GM12878 (cell line): ENCODE results near the gene HEATR3. TPM values are rescaled to one million over a fixed set of nuclear protein-coding genes. Genes with fewer than 3 reads are reported as not detected.

ENCODE experiments used
- ATAC-seq: fragments of 200-7000 bp; cut with Tn5 transposase; 3 replicates; pipeline ENCODE4 v1.9.1; 2020; ENCODE audit warnings: mild to moderate bottlenecking, moderate library complexity
- BruUV-seq: library from RNA; stranded (reverse); fragments of 400-500 nt; replicated peaks from 2 replicates; lab custom pipeline; 2021; lab: Mats Ljungman, UMichigan
- CTCF ChIA-PET: fragments of 300-600 bp; sonication (Branson Sonifier 250); formaldehyde crosslinking; extraction: SDS; loops from one replicate; lab custom pipeline; 2021; ENCODE audit warnings: inconsistent platforms; lab: Yijun Ruan, JAX
- POLR2A ChIA-PET: fragments of 350-600 bp; formaldehyde crosslinking; extraction: SDS; loops from one replicate; lab custom pipeline; 2021; ENCODE audit warnings: inconsistent platforms; lab: Charles Lee
- RAD21 ChIA-PET: fragments of 300-600 bp; sonication (Branson Sonifier 250); formaldehyde crosslinking; loops from one replicate; lab custom pipeline; 2023; ENCODE audit warnings: antibody characterized with exemption; ENCODE audit not compliant: unreplicated experiment; lab: Charles Lee
- SMC1A ChIA-PET: fragments of 300-600 bp; sonication (Branson Sonifier 250); formaldehyde crosslinking; loops from one replicate; lab custom pipeline; 2023; ENCODE audit not compliant: unreplicated experiment, uncharacterized antibody; lab: Charles Lee
- DNase-seq: peaks from one replicate; pipeline ENCODE4 v3.0.0-alpha.2; 2011; ENCODE audit warnings: low read depth, low spot score
- FAIRE-seq: peaks from 3 replicates; lab custom pipeline; 2011; peaks lifted over from hg19 to GRCh38; lab: Jason Lieb, UNC
- H2AFZ ChIP-seq: 2 replicates; pipeline ENCODE4 v1.6.0; 2011; ENCODE audit warnings: low read depth, low read length, control low read depth; ENCODE audit not compliant: control insufficient read depth
- H3K27ac ChIP-seq: 2 replicates; pipeline ENCODE4 v1.5.1; 2011; ENCODE audit warnings: control low read depth; ENCODE audit not compliant: control insufficient read depth, insufficient read depth
- H3K27me3 ChIP-seq, 2 experiments: replicated peaks in 1 of 2; 2 replicates each; pipeline versions ENCODE4 v1.6.0 to v1.6.1; 2011; ENCODE audit warnings: low read length in 1 of 2; ENCODE audit not compliant: control insufficient read depth in 2 of 2, insufficient read depth in 2 of 2
- H3K36me3 ChIP-seq, 2 experiments: 2 replicates each; pipeline ENCODE4 v1.5.1; 2011; ENCODE audit warnings: low read length in 1 of 2; ENCODE audit not compliant: control insufficient read depth in 2 of 2, insufficient read depth in 2 of 2
- H3K4me1 ChIP-seq: 2 replicates; pipeline ENCODE4 v1.6.1; 2011; ENCODE audit warnings: mild to moderate bottlenecking, low read length, moderate library complexity, mixed read lengths; ENCODE audit not compliant: control insufficient read depth, insufficient read depth
- H3K4me2 ChIP-seq: 2 replicates; pipeline ENCODE4 v1.6.0; 2011; ENCODE audit warnings: control low read depth; ENCODE audit not compliant: control insufficient read depth, insufficient read depth
- H3K4me3 ChIP-seq: fragments of 200-600 bp; sonication (generic); 2 replicates; pipeline ENCODE4 v1.5.1; 2016
- H3K79me2 ChIP-seq: 2 replicates; pipeline ENCODE4 v1.6.0; 2011; ENCODE audit warnings: low read length; ENCODE audit not compliant: control insufficient read depth, insufficient read depth
- H3K9ac ChIP-seq: 2 replicates; pipeline ENCODE4 v1.8.0; 2011; ENCODE audit warnings: low read length, control low read depth, mixed read lengths; ENCODE audit not compliant: control insufficient read depth, insufficient read depth
- H3K9me3 ChIP-seq: replicated peaks from 3 replicates; pipeline ENCODE4 v1.5.1; 2011; ENCODE audit warnings: mild to moderate bottlenecking, low read length; ENCODE audit not compliant: control insufficient read depth, insufficient read depth
- H4K20me1 ChIP-seq: 2 replicates; pipeline ENCODE4 v1.6.0; 2011; ENCODE audit not compliant: control insufficient read depth, insufficient read depth
- BCL11A ChIP-seq: IDR thresholded peaks from 2 replicates; pipeline ENCODE4 v1.6.1; 2011; ENCODE audit warnings: low read depth, low read length
- EP300 ChIP-seq, 2 experiments: fragments of 150-350 bp in 1 of 2; IDR thresholded peaks; 2 replicates each; pipeline ENCODE4 v1.6.1; 2011 to 2012; ENCODE audit warnings: low read depth in 2 of 2, low read length in 2 of 2, borderline replicate concordance in 1 of 2, improper control_type of control experiment in 1 of 2, inconsistent platforms in 1 of 2; ENCODE audit not compliant: control insufficient read depth in 1 of 2
- ESRRA ChIP-seq: IDR thresholded peaks from 2 replicates; pipeline ENCODE4 v1.6.1; 2012; ENCODE audit warnings: mild to moderate bottlenecking, low read length, improper control_type of control experiment
- ETV6 ChIP-seq, 2 experiments: fragments of 450-650 bp in 1 of 2; IDR thresholded peaks in 1 of 2; conservative IDR thresholded peaks in 1 of 2; 2 replicates each; pipeline ENCODE4 v1.6.1; 2014; ENCODE audit warnings: antibody characterized with exemption in 1 of 2, borderline replicate concordance in 1 of 2, low read depth in 1 of 2, mild to moderate bottlenecking in 1 of 2, moderate library complexity in 1 of 2
- HCFC1 ChIP-seq: fragments of 150-350 bp; IDR thresholded peaks from 2 replicates; pipeline ENCODE4 v1.6.1; 2014; ENCODE audit warnings: low read length
- HDAC2 ChIP-seq: fragments of 200-600 bp; sonication (generic); IDR thresholded peaks from 2 replicates; pipeline ENCODE4 v1.6.1; 2017
- HDGF ChIP-seq: fragments of 450-650 bp; IDR thresholded peaks from 2 replicates; pipeline ENCODE4 v1.6.1; 2016; ENCODE audit warnings: antibody characterized with exemption
- IKZF2 ChIP-seq, 2 experiments: fragments of 450-650 bp; IDR thresholded peaks; 2 replicates each; pipeline ENCODE4 v1.6.1; 2017; ENCODE audit warnings: mild to moderate bottlenecking in 2 of 2, moderate library complexity in 2 of 2
- LARP7 ChIP-seq: fragments of 450-650 bp; IDR thresholded peaks from 2 replicates; pipeline ENCODE4 v1.6.1; 2017; ENCODE audit warnings: mild to moderate bottlenecking
- MAX ChIP-seq: IDR thresholded peaks from 2 replicates; pipeline ENCODE4 v1.6.1; 2012; ENCODE audit warnings: low read depth, low read length, improper control_type of control experiment
- NFXL1 ChIP-seq: fragments of 450-650 bp; IDR thresholded peaks from 2 replicates; pipeline ENCODE4 v1.6.1; 2017; ENCODE audit warnings: antibody characterized with exemption, mild to moderate bottlenecking, borderline replicate concordance
- NR2F1 ChIP-seq: fragments of 450-650 bp; conservative IDR thresholded peaks from 2 replicates; pipeline ENCODE4 v1.6.1; 2017; ENCODE audit warnings: mild to moderate bottlenecking
- SMAD1 ChIP-seq: fragments of 450-650 bp; IDR thresholded peaks from 2 replicates; pipeline ENCODE4 v1.6.1; 2018; ENCODE audit warnings: mild to moderate bottlenecking, low read depth; ENCODE audit not compliant: partially characterized antibody
- YBX1 ChIP-seq: fragments of 450-650 bp; IDR thresholded peaks from 2 replicates; pipeline ENCODE4 v1.6.1; 2016; ENCODE audit warnings: antibody characterized with exemption
- YY1 ChIP-seq: IDR thresholded peaks from 2 replicates; pipeline ENCODE4 v1.6.1; 2011; ENCODE audit warnings: low read depth, mild to moderate bottlenecking, low read length
- ZNF274 ChIP-seq: IDR thresholded peaks from one replicate; pipeline ENCODE4 v1.8.0; 2011; ENCODE audit not compliant: insufficient read length, insufficient read depth
- WGBS: methylation state at CpG from one replicate; pipeline ENCODE4 v1.1.6; 2016; ENCODE audit warnings: low lambda C conversion rate; ENCODE audit not compliant: insufficient replicate concordance, insufficient coverage; ENCODE audit errors: missing lambda C conversion rate; 5-methylcytosine and 5-hydroxymethylcytosine counted together
- in situ Hi-C: fragments of 300-500 bp; cut with MboI; formaldehyde crosslinking; loops from 9 replicates; pipeline ENCODE4 v1.14.3; 2018; ENCODE audit warnings: mixed read lengths
- intact Hi-C: fragments of 100-400 bp; cut with micrococcal nuclease; formaldehyde crosslinking; loops from one replicate; pipeline ENCODE4 v1.14.2; 2022; ENCODE audit not compliant: unreplicated experiment
- polyA plus RNA-seq, 11 experiments: library from polyadenylated mRNA; depleted of rRNA in 4 of 11; unstranded in 6 of 11; stranded (reverse) in 5 of 11; fragments of >200 nt; fragmentation: Nextera tagmentation in 4 of 11; fragmentation: Illumina TruSeq in 1 of 11; extraction: Ambion mirVana in 4 of 11; extraction: Trizol in 1 of 11; gene quantifications; 1 replicate in 1 of 11; 2 replicates in 10 of 11; pipeline versions ENCODE4 v1.2.1 to v1.2.3, GENCODE V29; 2011 to 2016; ENCODE audit warnings: inconsistent platforms in 2 of 11, missing spikeins in 2 of 11, low read depth in 1 of 11
- small RNA-seq: library from RNA; depleted of rRNA; stranded (forward); fragments of <200 nt; gene quantifications from one replicate; pipeline ENCODE3, GENCODE V24; 2014
- total RNA-seq, 4 experiments: library from RNA; depleted of rRNA in 3 of 4; stranded (reverse); fragments of >200 nt in 3 of 4; fragmentation: Illumina TruSeq in 1 of 4; extraction: Trizol in 1 of 4; gene quantifications; 2 replicates each; pipeline versions ENCODE4 v1.2.1 to v1.2.3, GENCODE V29; 2013 to 2021

The HEATR3 gene
- total and polyA plus RNA-seq, 10 of the 15 experiments (the other 5 are each of a cell fraction or from before 2014, with no cell fraction given) = 1.5 to 30.0 (median 17.7) TPM

DNA sequence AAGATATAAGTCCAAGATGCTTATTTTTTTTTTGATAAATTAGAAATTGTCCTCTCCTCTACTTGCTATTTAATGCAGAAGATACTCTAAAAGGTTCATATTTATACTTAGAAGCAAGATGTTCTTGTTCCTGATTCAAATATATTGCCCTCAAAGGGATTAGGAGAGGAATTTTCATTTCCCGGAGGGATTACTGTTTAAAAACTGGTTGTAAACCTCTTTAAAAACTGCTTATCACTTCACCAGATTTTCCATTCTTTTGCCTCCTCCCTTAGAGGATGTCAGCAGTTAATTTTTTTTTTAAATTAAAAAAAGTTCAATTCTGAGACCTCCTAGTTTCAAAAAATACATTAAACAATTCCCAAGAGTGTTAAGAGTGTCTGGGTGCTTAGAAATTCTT is 90.2 kb downstream of the HEATR3 start:
- Histone ChIP-seq H3K27ac (peak overlapping the region; percentile 74; the same call in 1 of the 2 replicates), H3K4me2 (peak overlapping the region; percentile 92; the same call in 1 of the 2 replicates), H3K4me3 (peak overlapping the region; percentile 87), H3K36me3 (no peaks in the 10 kb centered on the region), H3K4me1 (peaks cover 9% of the 10 kb centered on the region), H3K79me2 (peaks cover 69% of the 10 kb centered on the region), H3K9ac (peak overlapping the region; percentile 84; the same call in 1 of the 2 replicates), H2AFZ (no peak overlapping the region), H3K9me3 (no peaks in the 10 kb centered on the region), H4K20me1 (peaks cover 7% of the 10 kb centered on the region; the same call in 1 of the 2 replicates), H3K27me3 (no peaks in the 10 kb centered on the region)
- no TSS peak for BruUV-seq
- 26% methylated on average over 1 of the region's 1 CpG for WGBS
- DNase-seq (no peak), FAIRE-seq (no peak), ATAC-seq (no peak)
- in situ Hi-C loops (no loop called here), intact Hi-C loops (loop anchor here (2.0 to 10.0 kb wide), 4 partner anchors 36 to 589 kb away; partner anchors contain the start of gene CYLD)
- ChIA-PET SMC1A (interaction anchor here (0.8 to 3.4 kb wide), 10 partner anchors 11 to 433 kb away, joined by 3 to 44 read pairs (median 7); partner anchors contain the start of gene CNEP1R1), RAD21 (interaction anchor here (0.6 to 3.4 kb wide), 4 partner anchors 10 to 131 kb away, joined by 3 to 22 read pairs (median 6); partner anchors contain the start of gene CNEP1R1), POLR2A (interaction anchor here (0.6 to 2.4 kb wide), 5 partner anchors 15 to 117 kb away, joined by 3 to 13 read pairs (median 3); no protein-coding TSS in a partner anchor), CTCF (interaction anchor here (0.6 to 3.5 kb wide), 12 partner anchors 9 to 139 kb away, joined by 3 to 48 read pairs (median 4); partner anchors contain the start of gene CNEP1R1)
- TF ChIP-seq HCFC1 = no peak
- TF ChIP-seq ESRRA = no peak
- TF ChIP-seq LARP7 = no peak
- TF ChIP-seq EP300 (IDR thresholded peaks at IDR 0.05; ENCODE audit: borderline replicate concordance in 1 of 2, control insufficient read depth in 1 of 2, low read depth in 2 of 2, low read length in 2 of 2) = no peak
- no peak for TF ChIP-seq HDGF
- no peak for TF ChIP-seq MAX
- no peak for TF ChIP-seq HDAC2
- TF ChIP-seq ETV6 (conservative IDR thresholded peaks at IDR 0.05 in 1 of 2, IDR thresholded peaks at IDR 0.05 in 1 of 2; ENCODE audit: borderline replicate concordance in 1 of 2, low read depth in 1 of 2) = no peak
- no peak for TF ChIP-seq YY1
- TF ChIP-seq YBX1 = no peak
- TF ChIP-seq ZNF274 = no peak
- TF ChIP-seq IKZF2 (IDR thresholded peaks at IDR 0.05) = no peak
- no peak for TF ChIP-seq NFXL1
- no peak for TF ChIP-seq NR2F1
- TF ChIP-seq SMAD1 = no peak
- no peak for TF ChIP-seq BCL11A

Small RNA genes lying within 50 kb of the gene (small RNA-seq; reads per million reads assigned to genes)
- gene RF00017 = not detected
- gene RF00156 = not detected
- 0.31 reads per million for gene RNY4P3
- not detected for gene RPL10P14

Other genes starting within 250 kb of the HEATR3 start
- 0.22 and 0.28 TPM in 2 replicates for gene ZNF423, start 209.9 kb upstream of the HEATR3 start, total RNA-seq (2014; rRNA removed)
- 0.09 and 0.14 TPM in 2 replicates for gene ZNF423, start 209.9 kb upstream of the HEATR3 start, total RNA-seq (2014; rRNA removed; fragmentation: Illumina TruSeq; extraction: Trizol)
- gene ZNF423, start 209.9 kb upstream of the HEATR3 start, total RNA-seq (2021) = 0.21 and 0.64 TPM in 2 replicates
- gene ZNF423, start 209.9 kb upstream of the HEATR3 start, polyA plus RNA-seq (2011; rRNA removed) = 0.01 and 0.03 TPM in 2 replicates
- gene ZNF423, start 209.9 kb upstream of the HEATR3 start, polyA plus RNA-seq (2014; fragmentation: Illumina TruSeq; extraction: Trizol) = 0.06 and 0.07 TPM in 2 replicates
- under 1 TPM; 0.05 to 0.35 TPM for gene ZNF423, start 209.9 kb upstream of the HEATR3 start, polyA plus RNA-seq (2014; fragmentation: Nextera tagmentation; extraction: Ambion mirVana)
- gene ZNF423, start 209.9 kb upstream of the HEATR3 start, polyA plus RNA-seq (2014; rRNA removed) = 0.10 and 0.12 TPM in 2 replicates
- gene ZNF423, start 209.9 kb upstream of the HEATR3 start, polyA plus RNA-seq (2016; fragmentation: Nextera tagmentation; extraction: Ambion mirVana) = under 1 TPM; 0.09 to 0.18 TPM
- gene CNEP1R1, start 40.7 kb upstream of the HEATR3 start, total RNA-seq (2014; rRNA removed) = 18.1 and 19.8 TPM in 2 replicates
- 17.1 and 17.5 TPM in 2 replicates for gene CNEP1R1, start 40.7 kb upstream of the HEATR3 start, total RNA-seq (2014; rRNA removed; fragmentation: Illumina TruSeq; extraction: Trizol)
- 13.7 and 14.0 TPM in 2 replicates for gene CNEP1R1, start 40.7 kb upstream of the HEATR3 start, total RNA-seq (2021)
- 29.2 and 39.7 TPM in 2 replicates for gene CNEP1R1, start 40.7 kb upstream of the HEATR3 start, polyA plus RNA-seq (2011; rRNA removed)
- 13.8 and 17.0 TPM in 2 replicates for gene CNEP1R1, start 40.7 kb upstream of the HEATR3 start, polyA plus RNA-seq (2014; fragmentation: Illumina TruSeq; extraction: Trizol)
- 10 to 100 TPM; 11.5 to 15.7 TPM for gene CNEP1R1, start 40.7 kb upstream of the HEATR3 start, polyA plus RNA-seq (2014; fragmentation: Nextera tagmentation; extraction: Ambion mirVana)
- gene CNEP1R1, start 40.7 kb upstream of the HEATR3 start, polyA plus RNA-seq (2014; rRNA removed) = 13.1 and 14.1 TPM in 2 replicates
- gene CNEP1R1, start 40.7 kb upstream of the HEATR3 start, polyA plus RNA-seq (2016; fragmentation: Nextera tagmentation; extraction: Ambion mirVana) = 10 to 100 TPM; 15.4 to 16.8 TPM
- gene TENT4B, start 87.3 kb downstream of the HEATR3 start, total RNA-seq (2014; rRNA removed) = 10.0 and 10.8 TPM in 2 replicates
- 9.8 and 10.7 TPM in 2 replicates for gene TENT4B, start 87.3 kb downstream of the HEATR3 start, total RNA-seq (2014; rRNA removed; fragmentation: Illumina TruSeq; extraction: Trizol)
- gene TENT4B, start 87.3 kb downstream of the HEATR3 start, total RNA-seq (2021) = 13.0 and 15.4 TPM in 2 replicates
- 12.5 and 18.5 TPM in 2 replicates for gene TENT4B, start 87.3 kb downstream of the HEATR3 start, polyA plus RNA-seq (2011; rRNA removed)
- 13.4 and 17.0 TPM in 2 replicates for gene TENT4B, start 87.3 kb downstream of the HEATR3 start, polyA plus RNA-seq (2014; fragmentation: Illumina TruSeq; extraction: Trizol)
- 10 to 100 TPM; 11.7 to 16.7 TPM for gene TENT4B, start 87.3 kb downstream of the HEATR3 start, polyA plus RNA-seq (2014; fragmentation: Nextera tagmentation; extraction: Ambion mirVana)
- 7.3 and 9.0 TPM in 2 replicates for gene TENT4B, start 87.3 kb downstream of the HEATR3 start, polyA plus RNA-seq (2014; rRNA removed)
- gene TENT4B, start 87.3 kb downstream of the HEATR3 start, polyA plus RNA-seq (2016; fragmentation: Nextera tagmentation; extraction: Ambion mirVana) = 1 to 10 TPM; 4.4 to 8.4 TPM
- 44.2 and 47.1 TPM in 2 replicates for gene ADCY7, start 200.6 kb downstream of the HEATR3 start, total RNA-seq (2014; rRNA removed)
- 16.0 and 17.2 TPM in 2 replicates for gene ADCY7, start 200.6 kb downstream of the HEATR3 start, total RNA-seq (2014; rRNA removed; fragmentation: Illumina TruSeq; extraction: Trizol)
- 71.2 and 87.9 TPM in 2 replicates for gene ADCY7, start 200.6 kb downstream of the HEATR3 start, total RNA-seq (2021)
- gene ADCY7, start 200.6 kb downstream of the HEATR3 start, polyA plus RNA-seq (2011; rRNA removed) = 16.9 and 18.7 TPM in 2 replicates
- gene ADCY7, start 200.6 kb downstream of the HEATR3 start, polyA plus RNA-seq (2014; fragmentation: Illumina TruSeq; extraction: Trizol) = 16.8 and 19.6 TPM in 2 replicates
- gene ADCY7, start 200.6 kb downstream of the HEATR3 start, polyA plus RNA-seq (2014; fragmentation: Nextera tagmentation; extraction: Ambion mirVana) = 1 to 10 TPM; 1.2 to 1.3 TPM
- 45.5 and 52.1 TPM in 2 replicates for gene ADCY7, start 200.6 kb downstream of the HEATR3 start, polyA plus RNA-seq (2014; rRNA removed)
- 10 to 100 TPM; 29.2 to 32.7 TPM for gene ADCY7, start 200.6 kb downstream of the HEATR3 start, polyA plus RNA-seq (2016; fragmentation: Nextera tagmentation; extraction: Ambion mirVana)